ENCODE results near the gene MTR. TPM values are rescaled to one million over a fixed set of nuclear protein-coding genes. Genes with fewer than 3 reads are reported as not detected.

The MTR gene
- total RNA-seq (2014; rRNA removed; shearing (Covaris generic); ENCODE audit: low replicate concordance), result 8.7 and 9.5 TPM in 2 replicates

GRCh38 chr1:236795035-236795756 lies at the start of gene MTR:
MTR (plus strand) TSS chr1:236795292; CDS start chr1:236795704, 412 bp downstream.
- no peaks in the 10 kb centered on the region for H3K27me3 ChIP-seq
- peak within 1 kb of the TSS; percentile 93 for H3K4me3 ChIP-seq
- no peaks in the 10 kb centered on the region for H3K9me3 ChIP-seq
- H3K36me3 ChIP-seq, result peaks cover 3% of the 10 kb centered on the region; the same call in 1 of the 2 replicates
- peak; percentile 99 for DNase-seq

GRCh38 chr1:236746785-236747184 lies 48.3 kb upstream of the MTR start:
- Histone ChIP-seq H3K27me3 (no peaks in the 10 kb centered on the region), H3K4me3 (no peak overlapping the region), H3K36me3 (no peaks in the 10 kb centered on the region), H3K9me3 (no peaks in the 10 kb centered on the region)
- DNase-seq, result no peak

DNA sequence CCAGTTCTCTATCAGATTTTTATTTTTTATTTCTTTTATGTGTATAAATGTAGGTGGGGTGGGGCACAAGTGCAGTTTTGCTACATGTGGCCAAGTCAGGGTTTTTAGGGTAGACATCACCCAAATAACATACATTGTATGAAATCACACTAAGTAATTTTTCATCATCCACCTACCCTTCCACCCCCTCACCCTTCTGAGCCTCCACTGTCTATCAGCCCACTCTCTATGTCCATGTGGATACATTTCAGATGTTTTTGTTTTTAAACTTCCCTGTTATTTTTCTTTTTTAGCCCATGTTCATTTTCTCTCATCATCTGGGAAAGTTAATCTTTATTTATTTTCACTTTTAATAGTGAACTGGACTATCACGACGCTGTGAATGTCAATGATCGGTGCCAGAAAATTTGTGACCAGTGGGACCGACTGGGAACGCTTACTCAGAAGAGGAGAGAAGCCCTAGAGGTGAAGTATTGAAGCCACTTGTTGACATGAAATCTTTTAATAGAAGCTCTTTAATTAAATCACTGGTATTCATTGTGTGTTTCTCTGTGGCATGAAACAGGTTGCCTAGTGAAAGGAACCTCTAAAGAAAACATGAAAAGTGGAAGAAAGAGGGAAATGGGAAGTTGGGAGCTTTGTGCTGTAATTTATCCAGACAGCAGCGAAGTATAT lies 47.6 kb upstream of the MTR start:
- Histone ChIP-seq H3K4me3 (no peak overlapping the region), H3K27me3 (no peaks in the 10 kb centered on the region), H3K9me3 (no peaks in the 10 kb centered on the region), H3K36me3 (no peaks in the 10 kb centered on the region)
- DNase-seq, result no peak

DNA sequence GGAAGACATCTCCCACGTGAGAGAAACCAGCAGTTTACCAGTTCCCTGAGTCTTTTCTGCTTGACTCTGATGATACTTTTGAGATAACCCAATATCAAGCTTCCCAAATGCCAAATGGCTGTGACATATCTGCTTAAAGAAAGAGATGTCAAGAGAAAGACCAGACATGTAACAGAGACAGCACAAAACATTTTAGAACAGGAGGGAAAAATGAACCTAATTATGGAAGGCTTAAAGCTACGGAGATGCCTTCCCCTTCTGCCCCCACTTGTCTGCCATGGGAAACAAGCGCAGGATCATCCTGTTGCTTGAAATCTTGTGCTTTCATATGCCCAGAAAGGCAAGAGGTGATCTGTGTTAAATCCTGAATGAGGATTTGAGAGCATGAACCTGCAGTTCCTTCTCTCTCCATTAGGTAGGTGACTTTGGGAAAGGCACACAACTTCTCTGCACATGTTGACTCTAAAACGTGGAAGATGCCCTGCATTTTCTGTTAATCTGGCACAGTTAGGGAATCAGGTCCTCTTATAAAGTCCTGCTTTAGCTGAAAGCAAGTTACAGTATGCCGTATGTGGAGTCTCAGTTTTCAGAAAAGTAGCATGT lies 46.7 kb upstream of the MTR start:
- Histone ChIP-seq H3K4me3 (no peak overlapping the region), H3K27me3 (no peaks in the 10 kb centered on the region), H3K36me3 (no peaks in the 10 kb centered on the region), H3K9me3 (no peaks in the 10 kb centered on the region)
- DNase-seq, result no peak

- Histone ChIP-seq H3K9me3 (no peaks in the 10 kb centered on the region), H3K4me3 (no peak overlapping the region), H3K27me3 (no peaks in the 10 kb centered on the region), H3K36me3 (no peaks in the 10 kb centered on the region)
- no peak for DNase-seq
Measured at GRCh38 chr1:236750928-236751327, 44.2 kb upstream of the MTR start.

DNA sequence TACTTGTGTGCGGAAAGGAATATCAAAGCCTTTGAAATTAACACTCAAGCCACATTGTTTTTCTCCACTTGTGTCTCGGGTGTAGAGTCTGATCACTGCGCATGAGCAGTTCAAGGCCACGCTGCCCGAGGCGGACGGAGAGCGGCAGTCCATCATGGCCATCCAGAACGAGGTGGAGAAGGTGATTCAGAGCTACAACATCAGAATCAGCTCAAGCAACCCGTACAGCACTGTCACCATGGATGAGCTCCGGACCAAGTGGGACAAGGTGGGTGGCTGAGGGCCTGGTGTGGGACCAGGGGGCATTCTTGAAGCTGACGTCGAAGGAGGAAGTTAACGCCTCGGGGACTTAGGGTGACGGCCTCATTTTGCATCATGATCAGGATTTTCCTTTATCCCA lies 43.7 kb upstream of the MTR start:
- H3K9me3 ChIP-seq, result no peaks in the 10 kb centered on the region
- no peak for DNase-seq
- no peaks in the 10 kb centered on the region for H3K36me3 ChIP-seq
- no peak overlapping the region for H3K4me3 ChIP-seq
- no peaks in the 10 kb centered on the region for H3K27me3 ChIP-seq

DNA sequence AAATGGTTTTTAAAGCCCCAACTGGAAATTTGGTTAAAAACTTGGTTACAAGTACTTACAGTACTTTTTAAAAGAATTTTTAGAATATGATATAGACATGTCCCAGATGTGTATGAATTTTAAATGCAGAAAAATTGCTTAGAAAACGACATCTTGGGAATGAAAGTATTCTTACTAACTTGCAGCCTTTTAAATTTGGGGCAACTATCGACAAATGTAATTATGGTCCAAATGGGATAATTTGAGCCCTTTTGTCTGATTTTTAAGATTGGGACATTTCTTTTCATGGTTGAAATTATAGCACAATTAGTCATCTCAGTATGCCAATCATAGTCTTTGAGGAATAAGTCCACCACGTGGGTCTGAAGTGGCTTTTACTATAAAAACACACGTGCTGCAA lies 43.2 kb upstream of the MTR start:
- no peaks in the 10 kb centered on the region for H3K27me3 ChIP-seq
- H3K4me3 ChIP-seq, result no peak overlapping the region
- H3K36me3 ChIP-seq, result no peaks in the 10 kb centered on the region
- no peaks in the 10 kb centered on the region for H3K9me3 ChIP-seq
- DNase-seq, result no peak

- no peak overlapping the region for H3K4me3 ChIP-seq
- H3K27me3 ChIP-seq, result no peaks in the 10 kb centered on the region
- DNase-seq, result no peak
- H3K36me3 ChIP-seq, result no peaks in the 10 kb centered on the region
- no peaks in the 10 kb centered on the region for H3K9me3 ChIP-seq
Measured at GRCh38 chr1:236753516-236753915, 41.6 kb upstream of the MTR start.

GRCh38 chr1:236753964-236754363 lies 41.1 kb upstream of the MTR start:
- Histone ChIP-seq H3K27me3 (no peaks in the 10 kb centered on the region), H3K36me3 (no peaks in the 10 kb centered on the region), H3K9me3 (no peaks in the 10 kb centered on the region), H3K4me3 (no peak overlapping the region)
- no peak for DNase-seq

DNA sequence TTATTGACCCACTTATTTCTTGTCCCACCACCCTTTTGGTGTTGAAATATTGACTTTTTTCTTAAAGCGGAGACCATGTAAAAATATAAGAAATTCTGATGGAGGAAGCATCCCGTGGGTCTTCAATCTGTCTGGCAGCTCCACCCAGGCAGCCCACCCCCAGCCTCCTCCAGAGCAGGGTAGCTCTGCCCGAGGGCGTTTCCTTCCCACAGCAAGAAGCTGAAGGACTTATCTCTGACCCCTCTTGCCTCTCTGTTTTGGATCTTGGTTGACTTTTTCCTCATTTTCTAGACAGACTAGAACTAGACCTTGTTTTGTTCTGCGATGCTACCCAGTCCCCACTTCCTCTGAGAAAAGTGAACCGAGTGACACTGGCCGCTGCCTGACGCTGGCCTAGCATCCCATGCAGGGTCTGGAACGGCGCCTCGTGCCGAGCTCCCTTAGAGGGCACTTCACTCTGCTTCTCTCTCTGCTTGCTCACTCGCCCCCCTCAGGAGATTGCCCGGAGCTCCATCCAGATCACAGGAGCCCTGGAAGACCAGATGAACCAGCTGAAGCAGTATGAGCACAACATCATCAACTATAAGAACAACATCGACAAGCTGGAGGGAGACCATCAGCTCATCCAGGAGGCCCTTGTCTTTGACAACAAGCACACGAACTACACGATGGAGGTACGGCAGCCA lies 40.4 kb upstream of the MTR start:
- Histone ChIP-seq H3K9me3 (no peaks in the 10 kb centered on the region), H3K27me3 (no peaks in the 10 kb centered on the region), H3K36me3 (no peaks in the 10 kb centered on the region), H3K4me3 (no peak overlapping the region)
- DNase-seq, result no peak

GRCh38 chr1:236757640-236758039 lies 37.5 kb upstream of the MTR start:
- Histone ChIP-seq H3K36me3 (no peaks in the 10 kb centered on the region), H3K9me3 (no peaks in the 10 kb centered on the region; the same call in 1 of the 2 replicates), H3K27me3 (no peaks in the 10 kb centered on the region), H3K4me3 (no peak overlapping the region)
- DNase-seq, result no peak

- Histone ChIP-seq H3K4me3 (no peak overlapping the region), H3K9me3 (no peaks in the 10 kb centered on the region; the same call in 1 of the 2 replicates), H3K36me3 (no peaks in the 10 kb centered on the region), H3K27me3 (peaks cover 2% of the 10 kb centered on the region; the same call in 1 of the 2 replicates)
- no peak for DNase-seq
Measured at GRCh38 chr1:236759252-236759859, 35.7 kb upstream of the MTR start.

- no peaks in the 10 kb centered on the region; the same call in 1 of the 2 replicates for H3K9me3 ChIP-seq
- no peak for DNase-seq
- H3K27me3 ChIP-seq, result peaks cover 2% of the 10 kb centered on the region; the same call in 1 of the 2 replicates
- H3K36me3 ChIP-seq, result no peaks in the 10 kb centered on the region
- no peak overlapping the region for H3K4me3 ChIP-seq
Measured at GRCh38 chr1:236760480-236760879, 34.6 kb upstream of the MTR start.

DNA sequence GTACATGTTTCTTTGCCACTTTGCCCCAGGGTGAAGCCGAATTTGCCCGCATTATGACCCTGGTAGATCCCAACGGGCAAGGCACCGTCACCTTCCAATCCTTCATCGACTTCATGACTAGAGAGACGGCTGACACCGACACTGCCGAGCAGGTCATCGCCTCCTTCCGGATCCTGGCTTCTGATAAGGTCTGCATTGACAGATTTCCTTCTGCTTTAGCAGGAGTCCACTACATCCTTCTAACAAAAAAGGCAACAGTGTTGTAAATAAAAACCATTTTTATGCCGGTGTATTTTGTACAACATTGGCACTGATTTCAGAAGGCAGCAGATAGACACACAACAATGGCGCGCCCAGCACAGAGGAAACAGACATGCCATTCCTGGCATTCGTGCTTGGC lies 34.1 kb upstream of the MTR start:
- H3K36me3 ChIP-seq, result no peaks in the 10 kb centered on the region

GRCh38 chr1:236761397-236762132 lies 33.5 kb upstream of the MTR start:
- Histone ChIP-seq H3K27me3 (peaks cover 2% of the 10 kb centered on the region; the same call in 1 of the 2 replicates), H3K4me3 (no peak overlapping the region), H3K36me3 (no peaks in the 10 kb centered on the region), H3K9me3 (no peaks in the 10 kb centered on the region; the same call in 1 of the 2 replicates)
- no peak for DNase-seq

More for the DNA sequence above, 34.1 kb upstream of the MTR start:
- peaks cover 2% of the 10 kb centered on the region; the same call in 1 of the 2 replicates for H3K27me3 ChIP-seq
- no peak for DNase-seq
- H3K9me3 ChIP-seq, result no peaks in the 10 kb centered on the region; the same call in 1 of the 2 replicates
- no peak overlapping the region for H3K4me3 ChIP-seq

DNA sequence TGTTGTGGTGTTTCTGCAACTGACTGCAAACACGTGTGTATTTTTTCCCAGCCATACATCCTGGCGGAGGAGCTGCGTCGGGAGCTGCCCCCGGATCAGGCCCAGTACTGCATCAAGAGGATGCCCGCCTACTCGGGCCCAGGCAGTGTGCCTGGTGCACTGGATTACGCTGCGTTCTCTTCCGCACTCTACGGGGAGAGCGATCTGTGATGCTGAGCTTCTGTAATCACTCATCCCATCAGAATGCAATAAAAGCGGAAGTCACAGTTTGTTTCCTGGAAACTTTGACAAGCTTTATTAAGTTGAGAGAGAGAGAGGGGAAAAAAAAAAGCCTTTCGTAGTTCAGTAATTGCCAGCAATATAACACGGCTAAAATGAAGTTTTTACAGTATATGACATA lies 32.7 kb upstream of the MTR start:
- Histone ChIP-seq H3K27me3 (peaks cover 2% of the 10 kb centered on the region; the same call in 1 of the 2 replicates), H3K9me3 (no peaks in the 10 kb centered on the region; the same call in 1 of the 2 replicates), H3K36me3 (no peaks in the 10 kb centered on the region), H3K4me3 (no peak overlapping the region)
- DNase-seq, result no peak

Measured in MG63 (cell line).